Measurements from ENCODE around the gene ULK1.
A peak's percentile ranks its signal among the peaks of the same experiment; 100 is the strongest.

ULK1 gene

GRCh38 chr12:131892711-131893604, 1.5 kb upstream of the ULK1 start:
- H3K27ac ChIP-seq = peak overlapping the region; percentile 95 to 98
- peaks cover 0 to 24% (median 9%) of the 10 kb centered on the region in 4 donors for H3K4me1 ChIP-seq
- TF ChIP-seq, protein P1, sequence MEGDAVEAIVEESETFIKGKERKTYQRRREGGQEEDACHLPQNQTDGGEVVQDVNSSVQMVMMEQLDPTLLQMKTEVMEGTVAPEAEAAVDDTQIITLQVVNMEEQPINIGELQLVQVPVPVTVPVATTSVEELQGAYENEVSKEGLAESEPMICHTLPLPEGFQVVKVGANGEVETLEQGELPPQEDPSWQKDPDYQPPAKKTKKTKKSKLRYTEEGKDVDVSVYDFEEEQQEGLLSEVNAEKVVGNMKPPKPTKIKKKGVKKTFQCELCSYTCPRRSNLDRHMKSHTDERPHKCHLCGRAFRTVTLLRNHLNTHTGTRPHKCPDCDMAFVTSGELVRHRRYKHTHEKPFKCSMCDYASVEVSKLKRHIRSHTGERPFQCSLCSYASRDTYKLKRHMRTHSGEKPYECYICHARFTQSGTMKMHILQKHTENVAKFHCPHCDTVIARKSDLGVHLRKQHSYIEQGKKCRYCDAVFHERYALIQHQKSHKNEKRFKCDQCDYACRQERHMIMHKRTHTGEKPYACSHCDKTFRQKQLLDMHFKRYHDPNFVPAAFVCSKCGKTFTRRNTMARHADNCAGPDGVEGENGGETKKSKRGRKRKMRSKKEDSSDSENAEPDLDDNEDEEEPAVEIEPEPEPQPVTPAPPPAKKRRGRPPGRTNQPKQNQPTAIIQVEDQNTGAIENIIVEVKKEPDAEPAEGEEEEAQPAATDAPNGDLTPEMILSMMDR (IDR thresholded peaks at IDR 0.05) = no peak
- H3K9me3 ChIP-seq = no peaks in the 10 kb centered on the region
- no peak overlapping the region for H3K4me3 ChIP-seq
- H3K27me3 ChIP-seq = no peaks in the 10 kb centered on the region
- H3K36me3 ChIP-seq = peaks cover 0 to 13% (median 12%) of the 10 kb centered on the region in 3 donors
- DNase-seq = no peak
- intact Hi-C loops (cut with DNase I; ENCODE audit: low total_unique reads) = loop anchor here (5.0 kb wide), 1 partner anchor 599 kb away; the partner anchor contains the start of gene FBRSL1

DNA sequence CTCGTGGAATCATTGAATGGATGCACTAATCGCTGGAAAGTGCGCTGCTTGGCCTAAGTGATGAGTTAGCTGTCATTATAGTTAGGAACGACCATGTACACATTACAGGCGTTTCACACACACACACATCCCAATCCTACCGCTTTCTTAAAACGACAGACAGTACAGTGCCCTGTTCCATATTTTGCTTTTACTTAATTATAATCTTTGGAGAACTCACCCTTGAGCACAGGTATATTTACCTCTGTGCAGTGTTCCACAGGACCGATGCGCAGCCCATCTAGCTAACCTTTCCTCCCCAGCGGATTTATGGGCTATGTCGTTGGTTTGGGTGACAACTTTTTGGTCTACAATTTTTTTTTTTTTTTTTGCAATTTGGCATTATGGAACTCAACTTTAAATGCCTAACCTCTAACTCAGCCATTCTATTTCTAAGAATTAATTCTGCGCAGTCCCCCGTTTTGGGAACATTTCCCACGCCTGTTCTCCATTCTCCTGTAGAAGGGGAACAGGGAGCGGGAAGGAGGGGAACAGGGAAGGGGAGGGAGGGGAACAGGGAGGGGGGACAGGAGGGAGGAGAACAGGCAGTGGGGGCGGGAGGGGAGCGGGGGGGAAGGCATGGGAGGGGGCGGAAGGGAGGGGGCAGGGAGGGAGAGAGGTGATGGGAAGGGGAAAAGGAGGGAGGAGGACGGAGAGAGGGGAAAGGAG, 663 bp upstream of the ULK1 start:
- Histone ChIP-seq H3K4me1 (peaks cover 0 to 30% (median 12%) of the 10 kb centered on the region in 4 donors), H3K4me3 (peak overlapping the region; percentile 82 to 91), H3K9me3 (no peaks in the 10 kb centered on the region), H3K36me3 (peaks cover 0 to 21% (median 14%) of the 10 kb centered on the region in 3 donors), H3K27ac (peak overlapping the region; percentile 95 to 98), H3K27me3 (no peaks in the 10 kb centered on the region)
- intact Hi-C loops (cut with DNase I; ENCODE audit: low total_unique reads) = loop anchor here (5.0 kb wide), 1 partner anchor 599 kb away; the partner anchor contains the start of gene FBRSL1
- DNase-seq = no peak
- TF ChIP-seq, protein P1 (IDR thresholded peaks at IDR 0.05) = no peak

DNA sequence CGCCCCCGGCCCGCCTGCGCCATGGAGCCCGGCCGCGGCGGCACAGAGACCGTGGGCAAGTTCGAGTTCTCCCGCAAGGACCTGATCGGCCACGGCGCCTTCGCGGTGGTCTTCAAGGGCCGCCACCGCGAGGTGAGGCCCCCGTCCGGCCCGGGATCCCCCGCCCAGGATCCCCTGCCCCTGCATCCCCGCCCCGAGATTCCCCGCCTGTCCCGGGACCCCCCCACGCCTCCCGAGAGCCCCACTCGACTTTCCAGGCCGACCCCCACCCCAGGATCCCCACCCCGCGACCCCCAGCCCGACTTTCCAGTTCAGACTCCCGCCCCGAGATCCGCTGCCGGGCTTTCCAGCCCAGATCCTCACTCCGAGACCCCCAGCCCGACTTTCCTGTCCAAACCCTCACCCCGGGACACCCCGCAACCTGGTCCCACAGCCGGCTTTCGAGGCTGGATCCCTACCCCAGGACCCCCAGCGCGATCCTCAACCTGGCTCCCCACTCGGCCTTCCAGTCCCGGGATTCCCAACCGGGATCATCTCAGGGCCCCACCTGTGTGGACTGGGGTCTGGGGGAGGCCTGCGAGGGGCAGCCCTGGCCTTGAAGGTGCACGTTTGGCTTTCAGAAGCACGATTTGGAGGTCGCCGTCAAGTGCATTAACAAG, 688 bp downstream of the ULK1 start:
- Histone ChIP-seq H3K9me3 (no peaks in the 10 kb centered on the region), H3K4me3 (peak overlapping the region; percentile 82 to 91), H3K4me1 (peaks cover 0 to 38% (median 15%) of the 10 kb centered on the region in 4 donors), H3K27ac (peak overlapping the region; percentile 95 to 98), H3K36me3 (peaks cover 0 to 30% (median 22%) of the 10 kb centered on the region in 3 donors), H3K27me3 (no peaks in the 10 kb centered on the region)
- TF ChIP-seq, protein P1 (IDR thresholded peaks at IDR 0.05) = no peak
- peak in 1 of 2 donors; percentile 74 for DNase-seq
- intact Hi-C loops (cut with DNase I; ENCODE audit: low total_unique reads) = loop anchor here (5.0 kb wide), 2 partner anchors 52 to 597 kb away; partner anchors contain the start of genes EP400 and FBRSL1

GRCh38 chr12:131895640-131896079, 1.2 kb downstream of the ULK1 start:
- intact Hi-C loops (cut with DNase I; ENCODE audit: low total_unique reads) = loop anchor here (2.0 to 5.0 kb wide), 2 partner anchors 33 to 52 kb away; partner anchors contain the start of genes EP400 and PUS1
- TF ChIP-seq, protein P1 (IDR thresholded peaks at IDR 0.05) = no peak
- DNase-seq = no peak
- Histone ChIP-seq H3K27me3 (no peaks in the 10 kb centered on the region), H3K4me3 (peak overlapping the region; percentile 82 to 91), H3K27ac (peak overlapping the region; percentile 95 to 98), H3K4me1 (peaks cover 0 to 44% (median 20%) of the 10 kb centered on the region in 4 donors), H3K9me3 (no peaks in the 10 kb centered on the region), H3K36me3 (peaks cover 0 to 36% (median 26%) of the 10 kb centered on the region in 3 donors)

All from tibial artery (tissue), 4 donors.